Fibroblast of skin of scalp (primary cell): ENCODE results near the gene PANK1.
"Not testable (repeated sequence)": the region's sequence is repeated elsewhere in the genome, so short reads cannot be mapped to it uniquely, and the experiment has no call there.

Experiments used
- DNase-seq: peaks from one replicate; pipeline ENCODE4 v3.0.0-alpha.2; 2013

PANK1 gene

GRCh38 chr10:89566095-89566950 lies 78.7 kb downstream of the PANK1 start:
- no peak for DNase-seq

GRCh38 chr10:89565180-89565579 lies 79.9 kb downstream of the PANK1 start:
- no peak for DNase-seq

GRCh38 chr10:89563861-89564478 lies 81.1 kb downstream of the PANK1 start:
- DNase-seq, result peak; percentile 62

GRCh38 chr10:89563311-89563710 lies 81.7 kb downstream of the PANK1 start:
- DNase-seq, result no peak

- peak; percentile 63 for DNase-seq
Measured at GRCh38 chr10:89556600-89556999, 88.4 kb downstream of the PANK1 start.

GRCh38 chr10:89555688-89556445 lies 89.2 kb downstream of the PANK1 start:
- no peak for DNase-seq

- no peak for DNase-seq
Measured at GRCh38 chr10:89554433-89554832, 90.6 kb downstream of the PANK1 start.

GRCh38 chr10:89553064-89553734 lies 91.8 kb downstream of the PANK1 start:
- DNase-seq, result peak; percentile 96

- DNase-seq, result no peak
Measured at GRCh38 chr10:89552213-89552612, 92.8 kb downstream of the PANK1 start.

- DNase-seq, result peak; percentile 57
Measured at GRCh38 chr10:89550509-89550908, 94.5 kb downstream of the PANK1 start.

- DNase-seq, result no peak
Measured at GRCh38 chr10:89549510-89549909, 95.5 kb downstream of the PANK1 start.

- no peak for DNase-seq
Measured at GRCh38 chr10:89548673-89549072, 96.4 kb downstream of the PANK1 start.

GRCh38 chr10:89547853-89548513 lies 97.1 kb downstream of the PANK1 start:
- no peak for DNase-seq

GRCh38 chr10:89546651-89547050 lies 98.4 kb downstream of the PANK1 start:
- not testable (repeated sequence) for DNase-seq

- DNase-seq, result no peak
Measured at GRCh38 chr10:89543841-89544240, 101.2 kb downstream of the PANK1 start.

GRCh38 chr10:89540420-89540949 lies 104.6 kb downstream of the PANK1 start:
- DNase-seq, result peak; percentile 42

- DNase-seq, result no peak
Measured at GRCh38 chr10:89537364-89537763, 107.7 kb downstream of the PANK1 start.

GRCh38 chr10:89536013-89536354 lies 109.1 kb downstream of the PANK1 start:
- no peak for DNase-seq

GRCh38 chr10:89535171-89536012 lies 109.7 kb downstream of the PANK1 start, which contains the start of gene SLC16A12:
TSS of gene SLC16A12 (minus strand) at chr10:89535594. CDS start at chr10:89462578, 73,016 bp downstream.
- no peak for DNase-seq

GRCh38 chr10:89534826-89535166 lies 110.2 kb downstream of the PANK1 start:
- DNase-seq, result no peak
